NCI-H2196 treated with DMSO at 0.1 percent for 48 hours (cell line): Measurements from ENCODE around the gene SLC24A2.
"Not testable (repeated sequence)": the region's sequence is repeated elsewhere in the genome, so short reads cannot be mapped to it uniquely, and the experiment has no call there.

Experiments
- DNase-seq: peaks from one replicate; lab custom pipeline; 2025; ENCODE audit not compliant: unreplicated experiment; lab: John Stamatoyannopoulos, UW

Gene SLC24A2

GRCh38 chr9:19788614-19789271 lies at the start of gene SLC24A2:
Gene SLC24A2, minus strand, starts transcription at chr9:19789037.
- DNase-seq, result no peak

GRCh38 chr9:19833331-19833730 lies 44.5 kb upstream of the SLC24A2 start:
- not testable (repeated sequence) for DNase-seq

GRCh38 chr9:19830796-19831195 lies 42.0 kb upstream of the SLC24A2 start:
- DNase-seq, result no peak

- no peak for DNase-seq
These were observed 39.8 kb upstream of the SLC24A2 start for GRCh38 chr9:19828576-19829109.

- no peak for DNase-seq
These were observed 27.9 kb upstream of the SLC24A2 start for GRCh38 chr9:19816769-19817168.

GRCh38 chr9:19812194-19812593 lies 23.4 kb upstream of the SLC24A2 start:
- DNase-seq, result no peak

GRCh38 chr9:19809422-19810269 lies 20.8 kb upstream of the SLC24A2 start:
- DNase-seq, result no peak

GRCh38 chr9:19807182-19807892 lies 18.5 kb upstream of the SLC24A2 start:
- no peak for DNase-seq

- DNase-seq, result no peak
These were observed 15.6 kb upstream of the SLC24A2 start for GRCh38 chr9:19804431-19804830.

GRCh38 chr9:19800884-19801283 lies 12.0 kb upstream of the SLC24A2 start:
- DNase-seq, result no peak

- no peak for DNase-seq
These were observed 10.9 kb upstream of the SLC24A2 start for GRCh38 chr9:19799784-19800183.

- DNase-seq, result no peak
These were observed 685 bp downstream of the SLC24A2 start for GRCh38 chr9:19788152-19788551.

- DNase-seq, result no peak
These were observed 1.2 kb downstream of the SLC24A2 start for GRCh38 chr9:19787672-19788071.

GRCh38 chr9:19785230-19785629 lies 3.6 kb downstream of the SLC24A2 start:
- no peak for DNase-seq

GRCh38 chr9:19784136-19784535 lies 4.7 kb downstream of the SLC24A2 start:
- DNase-seq, result no peak

GRCh38 chr9:19783500-19783899 lies 5.3 kb downstream of the SLC24A2 start:
- no peak for DNase-seq

- no peak for DNase-seq
These were observed 6.8 kb downstream of the SLC24A2 start for GRCh38 chr9:19782005-19782404.

- no peak for DNase-seq
These were observed 7.6 kb downstream of the SLC24A2 start for GRCh38 chr9:19781240-19781639.

- DNase-seq, result no peak
These were observed 17.4 kb downstream of the SLC24A2 start for GRCh38 chr9:19771446-19771845.

- DNase-seq, result no peak
These were observed 17.9 kb downstream of the SLC24A2 start for GRCh38 chr9:19770973-19771372.

GRCh38 chr9:19769213-19769612 lies 19.6 kb downstream of the SLC24A2 start:
- DNase-seq, result no peak

- DNase-seq, result no peak
These were observed 20.0 kb downstream of the SLC24A2 start for GRCh38 chr9:19768798-19769197.
